Heart left ventricle (tissue), 16 donors: ENCODE data around the gene PNN. TPM values are rescaled to one million over a fixed set of nuclear protein-coding genes. Genes with fewer than 3 reads are reported as not detected.
"Not testable (repeated sequence)": the region's sequence is repeated elsewhere in the genome, so short reads cannot be mapped to it uniquely, and the experiment has no call there.

Experiments used
- ATAC-seq, 4 donors: fragments of 200-7000 bp; cut with Tn5 transposase; one replicate each; pipeline ENCODE4 v1.9.1; 2020 to 2022; ENCODE audit warnings: moderate library complexity in 4 of 4, mild to moderate bottlenecking in 3 of 4, moderate number of reproducible peaks in 1 of 4
- DNase-seq, 5 donors: peaks; one replicate each; pipeline ENCODE4 v3.0.0-alpha.2; 2020
- H3K27ac ChIP-seq, 12 donors: fragments of 200-600 bp; sonication (generic) in 4 of 12; one replicate each; pipeline versions ENCODE4 v1.5.0 to v1.8.0; 2016 to 2022; ENCODE audit warnings: mild to moderate bottlenecking in 2 of 12
- H3K27me3 ChIP-seq, 9 donors: fragments of 200-600 bp; sonication (generic) in 2 of 9; one replicate each; pipeline versions ENCODE4 v1.5.1 to v1.8.0; 2016 to 2022; ENCODE audit warnings: mild to moderate bottlenecking in 3 of 9
- H3K36me3 ChIP-seq, 9 donors: fragments of 200-600 bp; sonication (generic) in 2 of 9; one replicate each; pipeline versions ENCODE4 v1.5.0 to v1.8.0; 2018 to 2022; ENCODE audit warnings: mild to moderate bottlenecking in 2 of 9
- H3K4me1 ChIP-seq, 12 donors: fragments of 200-600 bp; sonication (generic) in 4 of 12; one replicate each; pipeline versions ENCODE4 v1.5.0 to v1.8.0; 2016 to 2022; ENCODE audit warnings: mild to moderate bottlenecking in 3 of 12
- H3K4me3 ChIP-seq, 12 donors: fragments of 200-600 bp; sonication (generic) in 4 of 12; one replicate each; pipeline versions ENCODE4 v1.5.0 to v1.8.0; 2017 to 2022; ENCODE audit warnings: mild to moderate bottlenecking in 9 of 12, moderate library complexity in 4 of 12
- H3K9me3 ChIP-seq, 12 donors: fragments of 200-600 bp; sonication (generic) in 4 of 12; one replicate each; pipeline versions ENCODE4 v1.5.0 to v1.8.0; 2016 to 2022; ENCODE audit warnings: mild to moderate bottlenecking in 1 of 12
- CTCF ChIP-seq, 12 donors: fragments of 200-600 bp; sonication (generic) in 4 of 12; IDR thresholded peaks; one replicate each; pipeline versions ENCODE4 v1.5.0 to v1.8.0; 2018 to 2022; ENCODE audit warnings: antibody characterized with exemption in 12 of 12, mild to moderate bottlenecking in 5 of 12
- POLR2A ChIP-seq, 2 donors: fragments of 450-650 bp; IDR thresholded peaks; one replicate each; pipeline ENCODE4 v1.6.1; 2017; ENCODE audit warnings: antibody characterized with exemption in 2 of 2, mild to moderate bottlenecking in 2 of 2, moderate library complexity in 2 of 2
- WGBS, 4 donors: extraction: QIAGEN DNeasy Blood & Tissue Kit in 2 of 4; methylation state at CpG; one replicate each; pipeline versions ENCODE4 v1.1.5 to v1.1.7; 2013 to 2018; 5-methylcytosine and 5-hydroxymethylcytosine counted together
- intact Hi-C, 10 donors: fragments of 100-400 bp; cut with DNase I; formaldehyde crosslinking; loops; one replicate each; pipeline versions ENCODE4 v1.11.1 to v1.14.2; 2022
- polyA plus RNA-seq, 2 donors: library from polyadenylated mRNA; stranded (reverse); fragments of 200-250 nt; gene quantifications; one replicate each; pipeline ENCODE4 v1.2.3, GENCODE V29; 2013
- total RNA-seq, 9 donors: library from RNA; depleted of rRNA in 2 of 9; stranded (reverse); fragments of >200 nt in 2 of 9; fragmentation: NEBNext Ultra II Directional in 3 of 9; extraction: Animal tissue kit (Norgen Biotek cat#: 25700) in 3 of 9; gene quantifications; one replicate each; pipeline versions ENCODE4 v1.1.0 to v1.2.4, GENCODE V29; 2016 to 2023
- donor health status: ischemic (EF 13 %, LVEDD 7.1; RV severe dilation, severe dysfunction).
- donor health status: healthy with polysubstance abuse.
- donor health status: DM: no; HTN: yes; CAD: no.
- donor health status: DM: no; HTN: no; CAD: no.
- donor health status: ischemic (EF 25% LVEDD 6.9; RV normal size, moderate dysfunction).
- donor health status: ischemic (EF 25% LVEDD 5.7; RV mildly dilated, moderate dysfunction).
- donor health status: healthy.
- donor health status: DM: yes; HTN: yes; CAD: no.
- donor health status: ischemic (EF 35%, LVEDD 5.7; RV mildly dilated, moderate dysfunction).
- donor health status: nonischemic (EF 11% LVEDD 7.7; RV severe dilation, severe dysfunction).
- donor health status: DM: yes; HTN: yes; CAD: no.
- donor health status: PGD.
- donor health status: ischemic (EF 29% LVEDD 5.4; RV normal size, mild dysfunction).
- donor health status: nonischemic (EF 23%, LVEDD 6.1; RV moderate dilation, normal function).

The PNN gene
- total and polyA plus RNA-seq, 11 donors = 6.9 to 26.7 (median 21.5) TPM

- Histone ChIP-seq H3K4me3 (no peak overlapping the region), H3K4me1 (peaks cover 0 to 39% (median 8%) of the 10 kb centered on the region in 12 donors), H3K36me3 (peaks cover 2 to 93% (median 87%) of the 10 kb centered on the region in 9 donors), H3K27me3 (no peaks in the 10 kb centered on the region), H3K9me3 (no peaks in the 10 kb centered on the region), H3K27ac (peak overlapping the region in 1 of 12 donors; percentile 9)
- DNase-seq = no peak
- TF ChIP-seq POLR2A (IDR thresholded peaks at IDR 0.05) (no peak), CTCF (IDR thresholded peaks at IDR 0.05) (no peak)
- ATAC-seq = no peak
- WGBS, 4 donors = 80 to 91% (median 82%) methylated on average over 5 of the region's 5 CpGs
- intact Hi-C loops = loop anchor here in 1 of 10 donors (10.0 kb wide), 1 partner anchor 73 kb away; no protein-coding TSS in a partner anchor
These were observed 6.6 kb downstream of the PNN start for GRCh38 chr14:39181693-39182047.

GRCh38 chr14:39182770-39183684 lies 8.0 kb downstream of the PNN start:
- DNase-seq (no peak), ATAC-seq (no peak)
- no peak for TF ChIP-seq CTCF (IDR thresholded peaks at IDR 0.05)
- no peak for TF ChIP-seq POLR2A (IDR thresholded peaks at IDR 0.05)
- peaks cover 0 to 29% (median 0%) of the 10 kb centered on the region in 12 donors for H3K4me1 ChIP-seq
- intact Hi-C loops = loop anchor here in 1 of 10 donors (10.0 kb wide), 1 partner anchor 72 kb away; no protein-coding TSS in a partner anchor
- peaks cover 2 to 82% (median 74%) of the 10 kb centered on the region in 9 donors for H3K36me3 ChIP-seq
- H3K27me3 ChIP-seq = no peaks in the 10 kb centered on the region
- no peak overlapping the region for H3K4me3 ChIP-seq
- no peaks in the 10 kb centered on the region for H3K9me3 ChIP-seq
- H3K27ac ChIP-seq = no peak overlapping the region
- WGBS, 4 donors = 97 to 100% (median 99%) methylated on average over 1 of the region's 1 CpG

- ATAC-seq = not testable (repeated sequence)
- 87 to 92% (median 88%) methylated on average over 5 of the region's 5 CpGs for WGBS, 4 donors
- peaks cover 2 to 76% (median 68%) of the 10 kb centered on the region in 9 donors for H3K36me3 ChIP-seq
These were observed 8.6 kb downstream of the PNN start for GRCh38 chr14:39183685-39184003.

DNA sequence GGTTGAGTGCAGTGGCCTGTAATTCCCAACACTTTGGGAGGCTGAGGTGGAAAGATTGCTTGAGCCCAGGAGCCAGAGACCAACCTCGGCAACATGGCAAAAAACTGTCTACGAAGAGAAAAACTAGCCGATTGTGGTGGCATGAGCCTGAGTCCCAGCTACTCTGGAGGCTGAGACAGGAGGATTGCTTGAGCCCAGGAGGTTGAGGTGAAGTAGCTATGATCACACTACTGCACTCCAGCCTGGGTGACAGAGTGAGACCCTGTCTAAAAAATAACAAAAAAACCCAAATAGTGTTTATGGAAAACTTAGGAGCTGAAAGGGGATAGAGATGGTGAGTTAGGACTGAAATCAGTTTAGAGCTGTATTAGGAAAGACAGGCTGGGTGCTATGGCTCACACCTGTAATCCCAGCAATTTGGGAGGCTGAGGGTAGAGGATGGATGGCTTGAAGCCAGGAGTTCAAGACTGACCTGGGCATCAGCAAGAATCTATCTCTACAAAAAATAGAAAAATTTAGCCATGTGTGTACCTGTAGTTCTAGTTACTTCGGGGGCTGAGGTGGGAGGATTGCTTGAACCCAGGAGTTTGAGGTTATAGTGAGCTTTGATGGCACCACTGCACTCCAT lies 9.7 kb downstream of the PNN start:
- Histone ChIP-seq H3K27me3 (no peaks in the 10 kb centered on the region), H3K27ac (no peak overlapping the region), H3K9me3 (no peaks in the 10 kb centered on the region), H3K36me3 (peaks cover 2 to 65% (median 57%) of the 10 kb centered on the region in 9 donors), H3K4me1 (peaks cover 0 to 29% (median 0%) of the 10 kb centered on the region in 12 donors), H3K4me3 (no peak overlapping the region)
- TF ChIP-seq POLR2A (IDR thresholded peaks at IDR 0.05) = no peak
- no peak for TF ChIP-seq CTCF (IDR thresholded peaks at IDR 0.05)
- WGBS, 4 donors = 95 to 97% (median 97%) methylated on average over 4 of the region's 4 CpGs
- DNase-seq = no peak
- intact Hi-C loops = loop anchor here in 1 of 10 donors (10.0 kb wide), 1 partner anchor 70 kb away; no protein-coding TSS in a partner anchor
- peak in 1 of 4 donors; percentile 34 for ATAC-seq

More at GRCh38 chr14:39183685-39184003, 8.6 kb downstream of the PNN start:
- not testable (repeated sequence) for H3K4me3 ChIP-seq, H3K9me3 ChIP-seq, H3K27ac ChIP-seq, DNase-seq, H3K27me3 ChIP-seq
- intact Hi-C loops = loop anchor here in 1 of 10 donors (10.0 kb wide), 1 partner anchor 71 kb away; no protein-coding TSS in a partner anchor
- H3K4me1 ChIP-seq = peaks cover 0 to 29% (median 0%) of the 10 kb centered on the region in 12 donors
